Measurements from ENCODE around the gene EPAS1.

EPAS1 gene

DNA sequence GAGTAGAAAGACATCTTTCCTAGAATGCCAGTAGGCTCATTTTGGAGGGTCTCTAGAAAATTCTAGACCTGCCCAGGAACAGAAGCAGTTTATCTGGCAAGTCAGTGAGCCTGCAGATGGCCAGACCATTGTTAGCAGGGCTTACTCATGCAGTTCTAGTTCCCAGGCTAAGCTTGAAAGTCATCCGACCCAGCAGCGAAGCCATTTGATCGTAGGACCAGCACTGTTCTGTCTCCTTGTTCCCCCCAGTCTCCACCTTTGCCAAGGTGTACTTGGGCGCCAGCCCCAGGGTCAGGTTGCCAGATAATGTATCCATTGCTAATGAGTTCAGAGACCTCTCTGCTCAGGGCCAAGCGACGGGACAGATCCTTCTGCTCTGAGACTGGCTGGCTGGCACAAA is 70.1 kb downstream of the EPAS1 start:
- DNase-seq = peak in 1 of 2 donors; percentile 13

DNA sequence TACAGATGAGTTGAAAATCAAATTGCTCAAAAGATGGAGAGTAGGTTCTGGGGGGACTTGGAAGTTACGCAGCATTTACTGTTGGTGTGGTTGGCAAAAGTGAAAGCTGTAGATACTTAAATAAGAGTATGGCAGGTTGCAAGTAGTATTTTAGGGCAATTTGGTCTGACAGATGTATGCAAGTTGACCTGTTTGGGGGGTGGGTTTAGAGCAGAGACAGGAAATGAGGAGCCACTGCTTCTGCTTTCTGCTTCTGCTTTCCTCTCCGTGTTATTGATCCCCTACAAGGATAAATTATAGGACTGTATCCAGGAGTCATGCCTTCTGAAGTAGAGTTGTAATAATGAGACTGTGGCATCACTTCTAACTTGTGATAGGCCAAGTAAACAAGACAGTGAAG is 71.2 kb downstream of the EPAS1 start:
- DNase-seq = no peak

DNA sequence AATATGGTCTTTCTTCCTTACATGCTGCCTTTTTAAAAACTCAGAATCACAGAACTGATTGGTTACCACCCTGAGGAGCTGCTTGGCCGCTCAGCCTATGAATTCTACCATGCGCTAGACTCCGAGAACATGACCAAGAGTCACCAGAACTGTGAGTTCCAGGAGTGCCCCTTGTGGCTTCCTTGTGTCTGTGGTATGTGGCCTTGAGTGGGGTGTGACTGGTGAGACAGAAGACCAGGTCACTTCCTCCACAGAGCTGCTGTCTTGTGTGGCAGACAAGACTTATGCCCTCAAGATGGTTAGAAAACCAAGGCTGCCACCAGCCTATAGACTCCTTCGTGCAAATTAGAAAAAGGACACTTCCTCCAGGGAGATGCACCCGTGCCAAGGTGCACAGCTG is 72.6 kb downstream of the EPAS1 start:
- DNase-seq = no peak

DNA sequence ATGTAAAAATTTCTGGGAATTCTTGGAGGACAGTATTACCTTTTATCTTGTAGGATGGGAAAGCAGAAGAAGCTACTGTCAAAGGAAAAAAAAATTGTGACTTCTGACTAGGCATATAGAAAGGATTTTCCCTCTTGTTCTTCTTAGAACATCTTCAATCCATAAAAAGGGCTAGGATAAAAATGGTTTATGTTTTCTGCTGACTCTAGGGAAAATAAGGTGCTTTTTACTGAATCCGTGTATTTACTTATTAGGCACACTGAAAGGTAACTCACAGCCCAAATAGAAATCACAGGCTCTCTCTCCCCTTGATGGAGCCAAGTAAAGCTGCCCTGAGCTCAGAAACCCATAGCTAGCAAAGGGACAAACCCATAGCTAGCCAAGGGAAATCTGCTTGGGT is 74.6 kb downstream of the EPAS1 start:
- no peak for DNase-seq

DNA sequence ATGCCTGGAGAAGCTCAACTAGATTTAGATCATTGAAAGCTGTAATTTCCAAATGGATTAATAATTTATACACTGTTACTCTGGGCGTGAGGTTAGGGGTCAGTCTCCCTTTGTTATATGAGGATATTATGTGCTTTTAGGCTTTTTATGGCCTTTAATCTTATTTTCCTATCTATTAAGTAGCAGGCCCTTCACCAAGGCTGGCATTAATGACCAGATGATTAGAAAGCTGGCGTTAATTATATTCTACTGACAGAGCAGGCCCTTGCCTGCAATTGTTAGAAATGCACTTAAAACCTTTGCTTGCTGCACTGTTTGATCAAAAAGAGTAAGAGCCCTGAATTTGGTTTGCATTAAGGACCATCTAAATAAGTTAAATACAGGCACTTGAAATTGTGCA is 75.3 kb downstream of the EPAS1 start:
- no peak for DNase-seq

DNA sequence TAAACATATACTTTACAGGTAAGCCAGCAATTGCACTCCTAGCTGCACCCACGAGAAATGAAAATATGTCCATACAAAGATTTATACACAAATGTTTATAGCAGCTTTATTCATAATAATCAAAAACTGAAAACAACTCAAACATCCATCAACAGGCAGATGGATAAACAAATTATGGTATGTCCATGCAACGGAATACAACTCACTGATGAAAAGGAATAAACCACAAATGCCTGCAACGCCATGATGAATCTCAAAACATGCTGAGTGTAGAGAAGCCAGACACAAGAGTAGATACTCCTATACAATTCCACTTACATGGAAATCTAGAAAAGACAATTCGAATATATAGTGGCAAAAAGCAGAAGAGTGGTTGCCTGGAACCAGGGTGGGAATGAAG is 76.0 kb downstream of the EPAS1 start:
- DNase-seq = no peak

DNA sequence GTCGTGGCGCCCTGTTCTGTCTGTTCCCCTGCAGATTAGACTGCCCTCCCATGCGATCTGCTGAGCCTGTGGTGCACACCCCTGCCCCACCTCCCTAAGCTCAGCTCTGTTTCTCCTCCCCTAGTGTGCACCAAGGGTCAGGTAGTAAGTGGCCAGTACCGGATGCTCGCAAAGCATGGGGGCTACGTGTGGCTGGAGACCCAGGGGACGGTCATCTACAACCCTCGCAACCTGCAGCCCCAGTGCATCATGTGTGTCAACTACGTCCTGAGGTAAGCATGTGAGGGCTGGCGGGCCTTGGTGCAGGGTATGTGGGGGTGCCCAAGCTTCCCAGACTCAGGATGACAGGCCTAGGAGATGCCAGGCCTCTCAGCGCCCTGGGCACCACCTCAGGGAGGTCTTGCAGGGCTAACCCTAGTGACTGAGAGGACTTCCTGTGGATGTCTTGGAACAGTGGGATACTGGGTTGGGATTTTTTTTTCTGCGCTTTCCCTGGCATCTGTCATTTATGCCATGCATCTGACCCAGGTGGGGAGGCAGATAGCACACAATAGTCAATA is 78.4 kb downstream of the EPAS1 start:
- DNase-seq = no peak

DNA sequence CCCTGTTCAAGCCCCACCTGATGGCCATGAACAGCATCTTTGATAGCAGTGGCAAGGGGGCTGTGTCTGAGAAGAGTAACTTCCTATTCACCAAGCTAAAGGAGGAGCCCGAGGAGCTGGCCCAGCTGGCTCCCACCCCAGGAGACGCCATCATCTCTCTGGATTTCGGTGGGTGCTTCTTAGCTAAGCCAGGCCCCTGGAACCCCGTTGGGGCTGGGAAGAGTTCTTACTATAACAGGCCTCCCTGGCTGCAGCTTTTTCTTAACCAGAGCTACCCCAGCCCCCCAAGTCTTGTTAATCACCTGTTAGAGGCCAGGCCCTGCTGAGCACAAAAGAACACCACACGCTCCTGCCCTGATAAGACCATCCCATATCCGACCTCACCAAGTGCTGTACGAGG is 79.4 kb downstream of the EPAS1 start:
- DNase-seq = no peak

DNA sequence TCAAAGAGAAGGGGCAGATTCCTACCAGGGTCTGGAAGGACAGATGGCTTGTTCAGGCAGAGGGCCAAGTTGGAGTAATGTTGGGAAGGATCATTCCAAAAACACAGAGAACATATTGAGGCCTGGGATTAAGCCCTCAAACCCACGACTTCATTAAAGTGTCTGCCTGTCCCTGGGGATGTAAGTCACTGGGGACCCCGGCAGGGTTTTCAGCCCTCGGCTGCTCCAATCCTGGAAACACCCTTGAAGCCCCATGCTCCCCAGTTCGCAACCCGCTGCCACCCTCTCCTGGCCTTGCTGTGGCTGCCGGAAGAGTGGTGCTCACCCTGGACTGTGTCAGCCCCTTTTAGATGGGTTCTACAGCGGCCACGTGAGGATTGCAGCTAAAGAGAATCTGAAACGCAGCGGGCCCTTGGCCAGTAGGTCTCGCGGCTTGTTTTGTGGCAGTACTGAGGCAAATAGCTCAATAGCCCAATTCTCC is 79.9 kb downstream of the EPAS1 start:
- peak in 1 of 2 donors; percentile 13 for DNase-seq

DNA sequence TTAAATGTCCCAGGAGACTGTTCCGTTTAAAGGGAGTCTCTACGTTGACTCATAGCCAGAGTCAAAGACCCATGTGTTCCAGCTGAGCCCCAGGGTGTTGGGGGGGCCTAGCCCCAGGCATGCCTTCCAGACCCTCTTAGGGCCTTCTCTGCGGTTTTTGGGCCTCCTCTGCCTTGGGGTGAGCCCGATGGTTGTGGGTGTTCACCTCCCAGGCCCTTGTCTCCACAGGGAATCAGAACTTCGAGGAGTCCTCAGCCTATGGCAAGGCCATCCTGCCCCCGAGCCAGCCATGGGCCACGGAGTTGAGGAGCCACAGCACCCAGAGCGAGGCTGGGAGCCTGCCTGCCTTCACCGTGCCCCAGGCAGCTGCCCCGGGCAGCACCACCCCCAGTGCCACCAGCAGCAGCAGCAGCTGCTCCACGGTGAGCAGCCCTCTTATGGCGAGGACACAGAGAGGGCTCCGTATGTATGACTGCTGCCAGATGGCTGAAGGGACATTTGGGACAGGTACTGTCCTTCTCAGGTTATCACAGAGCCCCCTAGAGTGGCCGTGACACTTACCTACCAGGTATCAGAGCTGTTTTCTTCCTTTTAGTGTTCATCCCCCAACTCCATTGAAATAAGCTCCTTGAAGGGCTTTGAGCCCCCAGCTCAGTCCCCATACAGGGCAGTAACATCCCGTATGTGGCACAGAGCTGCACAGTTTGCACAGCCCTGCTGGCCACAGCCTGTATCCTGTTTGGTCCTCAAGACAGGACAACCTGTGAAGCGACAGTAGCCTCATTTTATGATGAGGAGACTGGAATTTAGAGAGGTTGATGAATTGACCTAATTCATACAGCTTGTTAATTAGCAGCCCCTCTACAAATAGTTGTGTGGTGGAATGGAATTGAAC is 80.7 kb downstream of the EPAS1 start:
- no peak for DNase-seq

DNA sequence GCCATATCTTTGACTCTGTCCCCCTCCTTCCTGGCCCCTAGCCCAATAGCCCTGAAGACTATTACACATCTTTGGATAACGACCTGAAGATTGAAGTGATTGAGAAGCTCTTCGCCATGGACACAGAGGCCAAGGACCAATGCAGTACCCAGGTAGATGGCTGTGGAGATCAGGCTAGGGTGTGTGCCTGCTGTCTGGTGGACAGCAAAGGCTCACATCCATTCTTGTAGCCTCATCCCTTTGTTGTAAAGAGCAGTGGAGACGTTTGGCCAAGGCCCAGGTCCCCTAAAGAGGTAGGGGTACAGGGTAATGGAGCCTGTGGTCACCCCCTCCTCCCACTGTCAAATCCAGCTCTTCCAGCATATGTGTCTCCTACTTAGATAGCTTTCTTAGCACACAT is 81.4 kb downstream of the EPAS1 start:
- DNase-seq = no peak

DNA sequence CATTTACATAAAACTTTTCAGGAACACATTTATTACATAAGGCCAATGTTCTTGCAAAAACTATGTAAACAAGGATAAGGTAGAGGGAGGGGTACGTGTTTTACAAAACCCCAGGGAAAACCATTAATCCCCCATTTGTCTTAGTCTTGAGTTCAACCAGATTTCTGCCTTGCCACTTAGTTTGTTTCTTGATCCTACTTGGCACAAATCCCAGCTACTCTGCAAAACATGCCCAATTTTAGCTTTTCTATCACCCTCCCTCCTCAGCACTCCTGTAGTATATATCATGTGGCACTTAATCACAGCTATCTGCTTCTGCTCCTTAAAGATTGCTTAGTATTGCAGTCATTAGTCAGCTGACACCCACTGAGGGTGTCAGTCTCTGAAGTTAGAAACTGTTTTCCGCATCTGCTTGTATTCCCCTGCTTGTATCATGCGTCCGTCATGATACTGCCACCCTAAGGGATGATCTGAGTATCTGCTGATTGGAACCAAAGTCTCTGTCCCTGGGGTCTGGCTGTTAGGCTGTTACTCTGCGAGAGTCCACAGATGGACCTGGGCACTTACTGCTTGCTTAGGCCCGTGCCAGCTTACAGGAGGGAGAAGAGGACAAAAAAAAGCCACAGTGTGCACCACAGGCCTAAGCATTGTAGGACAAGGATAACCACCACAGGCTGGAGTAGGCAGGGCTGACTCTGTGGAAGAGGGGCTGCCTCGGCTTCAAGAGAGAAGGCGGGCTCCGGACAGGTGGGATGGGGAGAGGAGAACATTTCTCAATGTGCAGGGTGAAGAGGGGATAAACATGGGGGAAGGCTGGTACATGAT is 82.2 kb downstream of the EPAS1 start:
- DNase-seq = no peak

DNA sequence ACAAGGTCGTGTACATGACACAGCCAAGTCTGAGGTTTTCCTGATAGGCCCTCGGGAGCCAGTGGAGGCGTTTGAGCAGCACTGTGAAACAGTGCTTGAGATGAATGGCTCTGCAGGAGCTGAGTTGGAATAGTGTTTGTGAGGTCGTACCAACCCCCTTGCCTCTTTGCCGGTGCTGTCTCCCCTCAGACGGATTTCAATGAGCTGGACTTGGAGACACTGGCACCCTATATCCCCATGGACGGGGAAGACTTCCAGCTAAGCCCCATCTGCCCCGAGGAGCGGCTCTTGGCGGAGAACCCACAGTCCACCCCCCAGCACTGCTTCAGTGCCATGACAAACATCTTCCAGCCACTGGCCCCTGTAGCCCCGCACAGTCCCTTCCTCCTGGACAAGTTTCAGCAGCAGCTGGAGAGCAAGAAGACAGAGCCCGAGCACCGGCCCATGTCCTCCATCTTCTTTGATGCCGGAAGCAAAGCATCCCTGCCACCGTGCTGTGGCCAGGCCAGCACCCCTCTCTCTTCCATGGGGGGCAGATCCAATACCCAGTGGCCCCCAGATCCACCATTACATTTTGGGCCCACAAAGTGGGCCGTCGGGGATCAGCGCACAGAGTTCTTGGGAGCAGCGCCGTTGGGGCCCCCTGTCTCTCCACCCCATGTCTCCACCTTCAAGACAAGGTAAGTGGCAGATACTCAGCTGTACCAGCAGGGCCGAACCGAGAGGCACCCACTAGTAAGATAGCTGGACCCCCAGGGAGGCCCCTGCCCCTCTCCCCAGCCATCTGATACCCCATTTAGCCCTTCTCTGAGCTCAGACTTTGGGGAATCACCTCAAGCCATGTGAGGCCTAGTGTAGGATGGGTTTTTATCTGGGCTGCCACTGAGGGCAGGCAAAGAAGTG is 83.1 kb downstream of the EPAS1 start:
- DNase-seq = no peak

DNA sequence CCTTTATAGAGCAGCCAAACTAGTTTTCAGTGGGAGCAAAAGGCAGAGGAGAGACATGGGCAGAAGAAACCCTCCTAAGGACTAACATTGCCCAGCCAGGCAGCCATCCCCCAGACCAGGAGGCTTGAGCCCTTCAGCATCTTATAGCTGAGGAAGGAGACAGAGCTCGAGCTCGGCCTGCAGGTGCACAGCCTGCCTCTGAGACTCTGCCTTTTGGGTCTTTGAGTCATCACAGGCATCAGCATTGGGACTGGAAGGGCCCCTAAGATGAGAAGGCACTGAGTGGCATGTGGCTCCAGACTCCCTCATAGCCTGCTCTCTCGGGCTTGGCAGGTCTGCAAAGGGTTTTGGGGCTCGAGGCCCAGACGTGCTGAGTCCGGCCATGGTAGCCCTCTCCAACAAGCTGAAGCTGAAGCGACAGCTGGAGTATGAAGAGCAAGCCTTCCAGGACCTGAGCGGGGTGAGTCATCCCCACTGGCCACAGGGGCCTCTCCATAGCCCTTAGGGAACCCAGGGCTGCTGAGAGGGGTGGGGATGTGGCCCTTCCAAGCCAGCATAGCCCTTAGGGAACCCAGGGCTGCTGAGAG is 84.1 kb downstream of the EPAS1 start:
- no peak for DNase-seq

DNA sequence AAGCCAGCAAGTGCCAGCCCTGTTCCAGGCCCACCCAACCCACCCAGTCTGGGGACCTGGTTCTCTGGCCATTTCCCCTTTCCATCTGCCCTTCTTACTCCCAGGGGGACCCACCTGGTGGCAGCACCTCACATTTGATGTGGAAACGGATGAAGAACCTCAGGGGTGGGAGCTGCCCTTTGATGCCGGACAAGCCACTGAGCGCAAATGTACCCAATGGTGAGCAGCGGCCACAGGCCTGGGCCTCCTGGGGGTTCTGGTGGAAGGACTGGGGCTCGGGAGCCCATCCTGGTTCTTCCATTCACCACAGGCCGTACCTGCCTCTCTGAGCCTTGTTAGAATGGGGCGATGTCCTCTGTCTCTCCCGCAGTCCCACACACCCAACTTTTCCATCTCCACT is 84.7 kb downstream of the EPAS1 start:
- no peak for DNase-seq

DNA sequence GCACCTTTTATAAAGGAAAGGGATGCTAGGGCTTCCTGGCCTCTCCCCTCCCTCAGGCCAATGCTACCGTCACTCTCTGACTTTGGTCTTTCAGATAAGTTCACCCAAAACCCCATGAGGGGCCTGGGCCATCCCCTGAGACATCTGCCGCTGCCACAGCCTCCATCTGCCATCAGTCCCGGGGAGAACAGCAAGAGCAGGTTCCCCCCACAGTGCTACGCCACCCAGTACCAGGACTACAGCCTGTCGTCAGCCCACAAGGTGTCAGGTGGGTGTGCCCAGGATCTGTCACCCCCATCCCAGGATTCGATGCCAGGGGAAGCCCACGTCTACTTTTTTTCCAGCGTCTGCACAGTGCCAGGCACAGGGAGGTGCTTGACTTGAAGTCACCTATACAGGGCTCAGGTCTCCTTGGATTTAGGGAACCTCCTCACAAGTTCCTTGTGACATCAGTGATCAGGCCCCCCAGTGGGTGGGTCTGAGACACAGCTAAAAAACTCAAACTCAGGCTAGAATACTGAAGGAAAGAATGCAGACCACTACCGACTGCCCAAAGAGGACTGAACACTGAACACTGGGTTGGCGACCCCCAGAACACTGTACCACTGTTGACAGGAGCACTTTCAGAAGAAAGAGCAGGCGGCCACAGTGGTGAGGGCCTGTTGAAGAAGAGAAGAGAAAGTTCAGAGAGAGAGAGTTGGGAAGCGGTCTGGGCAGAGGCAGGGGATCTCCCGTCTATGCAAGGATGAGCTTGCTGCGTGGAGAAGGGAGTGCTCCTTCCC is 85.3 kb downstream of the EPAS1 start:
- no peak for DNase-seq

DNA sequence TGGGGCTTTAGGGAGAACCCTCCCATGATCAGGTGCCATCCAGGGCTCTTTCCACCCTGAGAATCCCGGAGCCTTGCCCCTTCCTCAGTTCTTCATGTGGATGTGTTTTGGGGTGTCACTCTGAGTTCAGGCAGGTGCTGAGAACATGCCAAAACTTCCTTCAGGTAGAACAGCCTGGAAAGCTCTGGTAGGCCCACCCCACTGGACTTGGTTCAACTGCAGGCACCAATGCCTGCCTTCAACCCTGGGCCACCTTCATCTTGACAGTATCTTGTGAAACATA is 85.8 kb downstream of the EPAS1 start:
- no peak for DNase-seq

DNA sequence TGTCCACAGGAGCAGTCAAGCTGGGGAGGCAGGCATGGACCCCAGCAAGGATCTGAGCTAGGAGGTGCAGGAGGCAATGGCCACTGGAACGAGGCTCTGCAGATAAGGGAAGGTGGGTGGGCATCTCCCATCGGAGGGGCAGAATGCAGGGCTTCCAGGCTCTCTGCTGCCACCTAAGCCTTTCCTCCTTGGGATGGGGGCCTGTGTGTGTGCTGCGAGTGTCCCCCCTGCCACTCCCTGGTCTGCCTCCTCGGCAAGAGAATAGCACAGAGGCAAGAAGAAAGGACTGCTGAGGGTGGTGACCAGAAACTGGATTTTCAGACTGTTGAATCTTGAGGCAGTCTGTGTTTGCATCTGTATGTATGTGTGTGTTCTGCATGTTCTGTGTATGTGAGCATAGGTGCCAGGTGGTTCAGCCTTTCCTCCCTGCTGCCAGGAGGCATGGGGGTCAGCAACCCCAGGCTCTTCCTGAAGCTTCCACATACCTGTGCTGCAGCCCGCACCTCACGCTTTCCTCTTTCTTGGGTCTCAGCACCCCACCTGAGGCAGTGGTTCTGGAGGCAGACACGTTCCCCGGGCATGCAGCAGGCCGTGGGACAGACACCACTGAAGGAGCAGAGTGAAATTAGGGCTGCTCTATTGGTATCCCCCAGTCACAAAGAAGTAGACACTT is 86.7 kb downstream of the EPAS1 start:
- DNase-seq = no peak

DNA sequence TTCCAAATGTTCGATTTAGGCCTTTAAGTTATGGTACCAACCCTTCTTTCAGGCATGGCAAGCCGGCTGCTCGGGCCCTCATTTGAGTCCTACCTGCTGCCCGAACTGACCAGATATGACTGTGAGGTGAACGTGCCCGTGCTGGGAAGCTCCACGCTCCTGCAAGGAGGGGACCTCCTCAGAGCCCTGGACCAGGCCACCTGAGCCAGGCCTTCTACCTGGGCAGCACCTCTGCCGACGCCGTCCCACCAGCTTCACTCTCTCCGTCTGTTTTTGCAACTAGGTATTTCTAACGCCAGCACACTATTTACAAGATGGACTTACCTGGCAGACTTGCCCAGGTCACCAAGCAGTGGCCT is 87.2 kb downstream of the EPAS1 start:
- DNase-seq = no peak

DNA sequence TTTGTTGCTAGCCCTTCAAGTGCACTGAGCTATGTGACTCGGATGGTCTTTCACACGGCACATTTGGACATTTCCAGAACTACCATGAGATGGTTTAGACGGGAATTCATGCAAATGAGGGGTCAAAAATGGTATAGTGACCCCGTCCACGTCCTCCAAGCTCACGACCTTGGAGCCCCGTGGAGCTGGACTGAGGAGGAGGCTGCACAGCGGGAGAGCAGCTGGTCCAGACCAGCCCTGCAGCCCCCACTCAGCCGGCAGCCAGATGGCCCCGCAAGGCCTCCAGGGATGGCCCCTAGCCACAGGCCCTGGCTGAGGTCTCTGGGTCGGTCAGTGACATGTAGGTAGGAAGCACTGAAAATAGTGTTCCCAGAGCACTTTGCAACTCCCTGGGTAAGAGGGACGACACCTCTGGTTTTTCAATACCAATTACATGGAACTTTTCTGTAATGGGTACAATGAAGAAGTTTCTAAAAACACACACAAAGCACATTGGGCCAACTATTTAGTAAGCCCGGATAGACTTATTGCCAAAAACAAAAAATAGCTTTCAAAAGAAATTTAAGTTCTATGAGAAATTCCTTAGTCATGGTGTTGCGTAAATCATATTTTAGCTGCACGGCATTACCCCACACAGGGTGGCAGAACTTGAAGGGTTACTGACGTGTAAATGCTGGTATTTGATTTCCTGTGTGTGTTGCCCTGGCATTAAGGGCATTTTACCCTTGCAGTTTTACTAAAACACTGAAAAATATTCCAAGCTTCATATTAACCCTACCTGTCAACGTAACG is 88.8 kb downstream of the EPAS1 start:
- DNase-seq = no peak
